ENCODE data around the gene INS.

DNA sequence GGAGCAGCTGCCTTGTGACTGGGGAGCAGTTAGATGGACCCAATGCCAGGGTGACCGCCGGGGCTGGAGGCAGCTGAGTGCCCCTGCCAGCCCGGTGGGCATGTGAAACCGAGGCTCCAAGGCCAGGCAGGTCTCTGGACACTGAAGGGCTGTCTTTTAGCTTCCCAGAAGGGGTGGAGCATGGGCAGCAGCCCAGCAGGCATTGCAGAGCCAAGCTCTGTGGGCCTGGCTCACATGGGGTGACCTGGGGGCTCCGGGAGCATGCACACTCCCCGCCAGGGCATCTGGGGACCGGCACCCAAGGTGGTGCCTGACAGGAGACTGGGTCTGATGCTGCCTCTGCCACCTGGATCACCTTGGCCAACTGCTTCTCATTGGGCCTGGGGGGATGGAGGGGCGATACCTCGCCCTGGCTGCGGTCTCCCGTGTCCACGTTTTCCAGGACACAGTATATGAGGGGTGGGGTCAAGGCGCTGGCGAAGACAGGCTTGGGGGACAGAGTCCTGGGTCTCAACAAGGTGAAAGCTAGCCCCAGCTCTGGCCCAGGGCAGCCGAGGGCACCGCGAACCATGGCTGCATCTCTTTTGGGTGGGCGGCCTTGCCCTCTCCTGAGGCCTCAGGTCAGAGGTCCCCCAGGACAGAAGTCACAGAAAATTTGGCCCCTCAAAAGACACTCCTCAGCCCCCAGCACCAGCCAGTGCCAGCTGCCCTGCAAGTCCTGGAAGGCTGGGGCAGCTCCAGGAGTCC lies 3.5 kb downstream of the INS start:
- TF ChIP-seq POLR2A (IDR thresholded peaks at IDR 0.05; ENCODE audit: low read depth, low read length) (no peak), POLR2AphosphoS5 (IDR thresholded peaks at IDR 0.05; ENCODE audit: low read depth, low read length) (no peak)

Measured in GM12891 (cell line).